ENCODE results near the gene SNN. TPM values are rescaled to one million over a fixed set of nuclear protein-coding genes. Genes with fewer than 3 reads are reported as not detected.

SNN gene
- total and polyA plus RNA-seq, 2 of the 4 experiments (the other 2 are of a cell fraction) = 10.0 to 13.0 TPM

- Histone ChIP-seq H2BK120ac (ENCODE audit: low read depth, low read length) (no peak overlapping the region), H4K91ac (ENCODE audit: insufficient read depth, low read depth, low read length) (no peak overlapping the region), H3K4ac (ENCODE audit: low read depth, low read length) (no peak overlapping the region), H4K5ac (ENCODE audit: low read depth, low read length) (no peak overlapping the region), H3K4me1 (ENCODE audit: control insufficient read depth, insufficient read depth, low read length) (peaks cover 15% of the 10 kb centered on the region), H3K4me2 (ENCODE audit: low read depth, low read length) (no peak overlapping the region), H2BK15ac (ENCODE audit: low read depth, low read length) (no peak overlapping the region), H2BK5ac (ENCODE audit: low read depth, low read length, poor library complexity, severe bottlenecking) (no peak overlapping the region), H2AFZ (replicated peaks; ENCODE audit: low read length, poor library complexity) (no peak overlapping the region), H2AK9ac (replicated peaks; ENCODE audit: low read depth, low read length, poor library complexity) (no peak overlapping the region), H3K9ac (ENCODE audit: low read depth, low read length) (no peak overlapping the region), H3K9me1 (ENCODE audit: insufficient read depth, low read length) (peaks cover 24% of the 10 kb centered on the region), H4K8ac (ENCODE audit: low read depth in 2 of 2, low read length in 2 of 2) (no peak overlapping the region), H3K36me3 (ENCODE audit: control insufficient read depth, insufficient read depth, low read length) (peaks cover 15% of the 10 kb centered on the region; the same call in 1 of the 2 replicates), H3K79me1 (ENCODE audit: low read depth in 1 of 2, low read length in 2 of 2) (peaks cover 3 to 73% of the 10 kb centered on the region in 2 experiments), H3K4me3 (ENCODE audit: insufficient read depth, low read depth, low read length) (no peak overlapping the region), H4K20me1 (ENCODE audit: insufficient read depth, low read length) (peaks cover 72% of the 10 kb centered on the region), H3K14ac (replicated peaks; ENCODE audit: low read depth, low read length) (no peak overlapping the region), H2BK20ac (ENCODE audit: low read depth, low read length) (no peak overlapping the region), H3K9me3 (ENCODE audit: control insufficient read depth, insufficient read depth, low read length) (no peaks in the 10 kb centered on the region), H3K18ac (ENCODE audit: low read depth, low read length) (no peak overlapping the region), H3K27ac (ENCODE audit: insufficient read depth, low read length) (no peak overlapping the region), H3K27me3 (ENCODE audit: control insufficient read depth, insufficient read depth, low read length) (no peaks in the 10 kb centered on the region), H3K23ac (ENCODE audit: low read depth, low read length) (no peak overlapping the region), H2AK5ac (ENCODE audit: low read depth, low read length) (no peak overlapping the region), H3K56ac (ENCODE audit: extremely low read depth, insufficient read depth, low read length) (no peak overlapping the region)
- TF ChIP-seq RAD21 (IDR thresholded peaks at IDR 0.05; ENCODE audit: low read length) (no peak), SMC3 (IDR thresholded peaks at IDR 0.05; ENCODE audit: low read depth, low read length) (no peak), MAZ (IDR thresholded peaks at IDR 0.05; ENCODE audit: borderline replicate concordance, low read depth, low read length) (no peak), FOS (IDR thresholded peaks at IDR 0.05; ENCODE audit: low read depth, low read length) (no peak), MAFK (IDR thresholded peaks at IDR 0.05; ENCODE audit: low read depth, low read length) (no peak), CHD1 (IDR thresholded peaks at IDR 0.05; ENCODE audit: low read depth, low read length) (no peak), POLR2A (IDR thresholded peaks at IDR 0.05; ENCODE audit: low read depth, low read length) (no peak), CEBPB (IDR thresholded peaks at IDR 0.05; ENCODE audit: low read depth, low read length) (no peak), RCOR1 (IDR thresholded peaks at IDR 0.05; ENCODE audit: insufficient replicate concordance, low read length) (no peak), BHLHE40 (IDR thresholded peaks at IDR 0.05; ENCODE audit: low read depth, low read length) (no peak), NFE2L2 (IDR thresholded peaks at IDR 0.05; ENCODE audit: low read depth, low read length) (no peak), RFX5 (IDR thresholded peaks at IDR 0.05; ENCODE audit: low read depth, low read length) (no peak), MXI1 (IDR thresholded peaks at IDR 0.05; ENCODE audit: borderline replicate concordance, low read depth, low read length) (no peak)
- TF ChIP-seq, protein P1, sequence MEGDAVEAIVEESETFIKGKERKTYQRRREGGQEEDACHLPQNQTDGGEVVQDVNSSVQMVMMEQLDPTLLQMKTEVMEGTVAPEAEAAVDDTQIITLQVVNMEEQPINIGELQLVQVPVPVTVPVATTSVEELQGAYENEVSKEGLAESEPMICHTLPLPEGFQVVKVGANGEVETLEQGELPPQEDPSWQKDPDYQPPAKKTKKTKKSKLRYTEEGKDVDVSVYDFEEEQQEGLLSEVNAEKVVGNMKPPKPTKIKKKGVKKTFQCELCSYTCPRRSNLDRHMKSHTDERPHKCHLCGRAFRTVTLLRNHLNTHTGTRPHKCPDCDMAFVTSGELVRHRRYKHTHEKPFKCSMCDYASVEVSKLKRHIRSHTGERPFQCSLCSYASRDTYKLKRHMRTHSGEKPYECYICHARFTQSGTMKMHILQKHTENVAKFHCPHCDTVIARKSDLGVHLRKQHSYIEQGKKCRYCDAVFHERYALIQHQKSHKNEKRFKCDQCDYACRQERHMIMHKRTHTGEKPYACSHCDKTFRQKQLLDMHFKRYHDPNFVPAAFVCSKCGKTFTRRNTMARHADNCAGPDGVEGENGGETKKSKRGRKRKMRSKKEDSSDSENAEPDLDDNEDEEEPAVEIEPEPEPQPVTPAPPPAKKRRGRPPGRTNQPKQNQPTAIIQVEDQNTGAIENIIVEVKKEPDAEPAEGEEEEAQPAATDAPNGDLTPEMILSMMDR (conservative IDR thresholded peaks at IDR 0.05; ENCODE audit: low read depth, low read length) = no peak
- TF ChIP-seq, protein P2, sequence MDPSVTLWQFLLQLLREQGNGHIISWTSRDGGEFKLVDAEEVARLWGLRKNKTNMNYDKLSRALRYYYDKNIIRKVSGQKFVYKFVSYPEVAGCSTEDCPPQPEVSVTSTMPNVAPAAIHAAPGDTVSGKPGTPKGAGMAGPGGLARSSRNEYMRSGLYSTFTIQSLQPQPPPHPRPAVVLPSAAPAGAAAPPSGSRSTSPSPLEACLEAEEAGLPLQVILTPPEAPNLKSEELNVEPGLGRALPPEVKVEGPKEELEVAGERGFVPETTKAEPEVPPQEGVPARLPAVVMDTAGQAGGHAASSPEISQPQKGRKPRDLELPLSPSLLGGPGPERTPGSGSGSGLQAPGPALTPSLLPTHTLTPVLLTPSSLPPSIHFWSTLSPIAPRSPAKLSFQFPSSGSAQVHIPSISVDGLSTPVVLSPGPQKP (IDR thresholded peaks at IDR 0.05; ENCODE audit: borderline replicate concordance, low read depth, low read length) = no peak
- TF ChIP-seq, protein P3, sequence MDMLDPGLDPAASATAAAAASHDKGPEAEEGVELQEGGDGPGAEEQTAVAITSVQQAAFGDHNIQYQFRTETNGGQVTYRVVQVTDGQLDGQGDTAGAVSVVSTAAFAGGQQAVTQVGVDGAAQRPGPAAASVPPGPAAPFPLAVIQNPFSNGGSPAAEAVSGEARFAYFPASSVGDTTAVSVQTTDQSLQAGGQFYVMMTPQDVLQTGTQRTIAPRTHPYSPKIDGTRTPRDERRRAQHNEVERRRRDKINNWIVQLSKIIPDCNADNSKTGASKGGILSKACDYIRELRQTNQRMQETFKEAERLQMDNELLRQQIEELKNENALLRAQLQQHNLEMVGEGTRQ (IDR thresholded peaks at IDR 0.05; ENCODE audit: low read depth, low read length) = no peak
- in situ Hi-C loops (cut with MboI; ENCODE audit: low sequenced_read_pairs) (no loop called here), intact Hi-C loops (cut with micrococcal nuclease) (no loop called here), dilution Hi-C loops (cut with HindIII; ENCODE audit: low sequenced_read_pairs, unreplicated experiment) (no loop called here)
- no CpG with 5 or more reads among the region's 2 CpGs for WGBS, 2 experiments (ENCODE audit: extremely low coverage in 2 of 2, insufficient read length in 1 of 2)
- BruUV-seq (replicated peaks) = no TSS peak
- ChIA-PET CTCF (interaction anchor here (0.7 kb wide), 1 partner anchor 189 kb away, joined by 3 read pairs; no protein-coding TSS in a partner anchor), POLR2A (ENCODE audit: unreplicated experiment) (no interaction called here)
- no peak for ATAC-seq (ENCODE audit: low read depth)
- no peak for DNase-seq
Measured at GRCh38 chr16:11671271-11671670, 3.0 kb downstream of the SNN start.
